Measurements from ENCODE around the gene NIPBL. TPM values are rescaled to one million over a fixed set of nuclear protein-coding genes. Genes with fewer than 3 reads are reported as not detected.

NIPBL gene
- polyA plus RNA-seq, 2 donors = 10.9 to 16.1 TPM

DNA sequence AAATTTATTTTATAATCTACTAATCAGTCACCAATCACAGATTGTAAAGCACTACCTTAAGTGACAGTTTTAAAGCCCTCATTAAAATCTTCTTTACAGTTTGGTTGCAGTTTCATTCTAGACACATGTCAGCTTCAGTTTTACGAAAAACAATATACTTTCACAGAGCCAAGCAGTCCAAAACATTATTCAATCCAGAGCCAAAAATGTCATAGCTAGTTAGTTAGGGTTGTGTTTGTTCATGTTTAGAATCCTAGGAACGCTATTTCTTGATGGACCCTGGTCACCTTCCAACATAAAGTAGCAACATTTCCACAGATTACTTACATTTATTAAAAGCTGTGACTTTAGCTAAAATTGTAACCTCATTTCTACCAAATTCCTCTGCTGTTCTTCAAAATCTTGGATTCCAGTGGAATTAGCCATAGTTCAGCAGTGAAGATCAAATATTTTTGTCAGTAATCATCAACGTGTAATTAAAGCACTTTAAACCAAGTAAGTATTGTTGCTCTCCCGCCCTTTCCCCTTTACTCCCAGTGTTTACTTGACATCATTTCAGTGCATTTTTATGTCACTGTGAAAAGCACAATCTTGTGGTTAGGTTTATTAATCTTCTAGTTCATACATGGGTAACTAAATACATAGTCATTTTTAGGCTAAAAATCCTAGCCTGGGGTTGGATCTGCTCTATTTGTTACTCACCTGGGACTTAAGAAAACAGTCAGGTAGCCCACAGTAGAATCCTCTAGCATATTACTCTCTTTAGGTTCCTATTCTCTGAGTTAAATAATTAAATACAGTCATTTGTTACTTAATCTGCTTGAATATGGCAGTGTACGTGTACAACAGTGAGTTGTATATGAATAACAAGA lies 74.3 kb downstream of the NIPBL start:
- no peaks in the 10 kb centered on the region for H3K9me3 ChIP-seq (ENCODE audit: control insufficient read depth in 2 of 2, insufficient read depth in 1 of 2, low read depth in 1 of 2, low read length in 1 of 2)
- H3K27me3 ChIP-seq (ENCODE audit: control insufficient read depth in 1 of 2, insufficient read depth in 2 of 2, low read length in 2 of 2) = no peaks in the 10 kb centered on the region
- H3K4me1 ChIP-seq (ENCODE audit: control insufficient read depth in 2 of 2, insufficient read depth in 2 of 2, low read length in 1 of 2) = no peaks in the 10 kb centered on the region
- H3K27ac ChIP-seq (ENCODE audit: low read depth in 2 of 2, low read length in 1 of 2) = no peak overlapping the region
- H3K36me3 ChIP-seq (ENCODE audit: control insufficient read depth in 2 of 2, insufficient read depth in 2 of 2, low read length in 1 of 2) = no peaks in the 10 kb centered on the region
- WGBS, 2 donors = 44 to 51% methylated on average over 5 of the region's 5 CpGs
- H3K4me3 ChIP-seq (ENCODE audit: low read depth in 1 of 2, low read length in 2 of 2) = no peak overlapping the region

DNA sequence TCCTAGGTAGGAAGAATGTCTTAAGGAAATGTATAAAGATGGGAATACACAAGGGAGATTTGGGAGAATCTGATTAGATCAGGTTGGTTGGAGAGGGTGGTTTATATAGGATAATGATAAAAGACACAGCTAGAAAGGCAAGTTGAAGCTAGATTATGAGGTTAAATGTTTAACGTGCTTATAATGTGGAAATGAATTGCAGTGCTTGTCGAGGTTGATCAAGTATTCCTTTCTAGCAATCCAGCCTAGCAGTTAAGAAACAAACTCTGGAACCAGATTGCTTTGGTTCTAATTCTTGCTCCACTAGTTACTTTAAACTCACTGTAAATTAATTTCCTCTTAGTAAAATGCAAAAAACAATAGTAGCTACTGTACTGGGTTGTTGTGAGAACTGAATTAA lies 76.5 kb downstream of the NIPBL start:
- 58 to 60% methylated on average over 2 of the region's 2 CpGs for WGBS, 2 donors
- no peak overlapping the region for H3K27ac ChIP-seq (ENCODE audit: low read depth in 2 of 2, low read length in 1 of 2)
- no peaks in the 10 kb centered on the region for H3K4me1 ChIP-seq (ENCODE audit: control insufficient read depth in 2 of 2, insufficient read depth in 2 of 2, low read length in 1 of 2)

GRCh38 chr5:36957953-36958537 lies 81.5 kb downstream of the NIPBL start:
- Histone ChIP-seq H3K36me3 (ENCODE audit: control insufficient read depth in 2 of 2, insufficient read depth in 2 of 2, low read length in 1 of 2) (no peaks in the 10 kb centered on the region), H3K27me3 (ENCODE audit: control insufficient read depth in 1 of 2, insufficient read depth in 2 of 2, low read length in 2 of 2) (no peaks in the 10 kb centered on the region), H3K4me3 (ENCODE audit: low read depth in 1 of 2, low read length in 2 of 2) (no peak overlapping the region), H3K4me1 (ENCODE audit: control insufficient read depth in 2 of 2, insufficient read depth in 2 of 2, low read length in 1 of 2) (no peaks in the 10 kb centered on the region), H3K27ac (ENCODE audit: low read depth in 2 of 2, low read length in 1 of 2) (no peak overlapping the region), H3K9me3 (ENCODE audit: control insufficient read depth in 2 of 2, insufficient read depth in 1 of 2, low read depth in 1 of 2, low read length in 1 of 2) (no peaks in the 10 kb centered on the region)
- WGBS, 2 donors = 90 to 98% methylated on average over 3 of the region's 3 CpGs

More for the DNA sequence above, 76.5 kb downstream of the NIPBL start:
- no peaks in the 10 kb centered on the region for H3K27me3 ChIP-seq (ENCODE audit: control insufficient read depth in 1 of 2, insufficient read depth in 2 of 2, low read length in 2 of 2)
- no peak overlapping the region for H3K4me3 ChIP-seq (ENCODE audit: low read depth in 1 of 2, low read length in 2 of 2)
- H3K9me3 ChIP-seq (ENCODE audit: control insufficient read depth in 2 of 2, insufficient read depth in 1 of 2, low read depth in 1 of 2, low read length in 1 of 2) = no peaks in the 10 kb centered on the region
- H3K36me3 ChIP-seq (ENCODE audit: control insufficient read depth in 2 of 2, insufficient read depth in 2 of 2, low read length in 1 of 2) = no peaks in the 10 kb centered on the region

GRCh38 chr5:36958612-36959011 lies 82.0 kb downstream of the NIPBL start:
- no peaks in the 10 kb centered on the region for H3K36me3 ChIP-seq (ENCODE audit: control insufficient read depth in 2 of 2, insufficient read depth in 2 of 2, low read length in 1 of 2)
- no peak overlapping the region for H3K27ac ChIP-seq (ENCODE audit: low read depth in 2 of 2, low read length in 1 of 2)
- H3K9me3 ChIP-seq (ENCODE audit: control insufficient read depth in 2 of 2, insufficient read depth in 1 of 2, low read depth in 1 of 2, low read length in 1 of 2) = no peaks in the 10 kb centered on the region
- H3K27me3 ChIP-seq (ENCODE audit: control insufficient read depth in 1 of 2, insufficient read depth in 2 of 2, low read length in 2 of 2) = no peaks in the 10 kb centered on the region
- H3K4me1 ChIP-seq (ENCODE audit: control insufficient read depth in 2 of 2, insufficient read depth in 2 of 2, low read length in 1 of 2) = no peaks in the 10 kb centered on the region
- WGBS, 2 donors = 54 to 69% methylated on average over 2 of the region's 2 CpGs
- no peak overlapping the region for H3K4me3 ChIP-seq (ENCODE audit: low read depth in 1 of 2, low read length in 2 of 2)

DNA sequence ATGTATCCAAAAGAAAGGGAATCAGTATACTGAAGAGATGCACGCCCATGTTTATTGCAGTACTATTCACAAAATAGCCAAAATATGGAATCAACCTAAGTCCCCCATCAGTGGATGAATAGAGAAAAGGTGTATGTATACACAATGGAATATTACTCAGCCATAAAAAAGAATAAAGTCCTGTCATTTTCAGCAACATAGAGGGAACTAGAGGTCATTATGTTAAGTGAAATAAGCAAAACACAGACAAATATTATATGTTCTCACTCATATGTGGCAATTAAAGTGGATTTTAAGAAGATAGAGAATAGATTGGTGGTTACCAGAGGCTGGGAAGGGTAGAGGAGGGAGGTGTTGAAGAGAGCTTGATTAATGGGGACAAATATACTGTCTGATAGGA lies 88.6 kb downstream of the NIPBL start:
- Histone ChIP-seq H3K36me3 (ENCODE audit: control insufficient read depth in 2 of 2, insufficient read depth in 2 of 2, low read length in 1 of 2) (no peaks in the 10 kb centered on the region), H3K27me3 (ENCODE audit: control insufficient read depth in 1 of 2, insufficient read depth in 2 of 2, low read length in 2 of 2) (no peaks in the 10 kb centered on the region), H3K4me1 (ENCODE audit: control insufficient read depth in 2 of 2, insufficient read depth in 2 of 2, low read length in 1 of 2) (no peaks in the 10 kb centered on the region), H3K9me3 (ENCODE audit: control insufficient read depth in 2 of 2, insufficient read depth in 1 of 2, low read depth in 1 of 2, low read length in 1 of 2) (no peaks in the 10 kb centered on the region), H3K4me3 (ENCODE audit: low read depth in 1 of 2, low read length in 2 of 2) (no peak overlapping the region), H3K27ac (ENCODE audit: low read depth in 2 of 2, low read length in 1 of 2) (no peak overlapping the region)
- 96 to 100% methylated on average over 1 of the region's 1 CpG for WGBS, 2 donors

- 94 to 98% methylated on average over 2 of the region's 2 CpGs for WGBS, 2 donors
- Histone ChIP-seq H3K36me3 (ENCODE audit: control insufficient read depth in 2 of 2, insufficient read depth in 2 of 2, low read length in 1 of 2) (peaks cover 0 to 3% of the 10 kb centered on the region in 2 donors), H3K4me3 (ENCODE audit: low read depth in 1 of 2, low read length in 2 of 2) (no peak overlapping the region), H3K27ac (ENCODE audit: low read depth in 2 of 2, low read length in 1 of 2) (no peak overlapping the region), H3K9me3 (ENCODE audit: control insufficient read depth in 2 of 2, insufficient read depth in 1 of 2, low read depth in 1 of 2, low read length in 1 of 2) (no peaks in the 10 kb centered on the region), H3K4me1 (ENCODE audit: control insufficient read depth in 2 of 2, insufficient read depth in 2 of 2, low read length in 1 of 2) (no peaks in the 10 kb centered on the region), H3K27me3 (ENCODE audit: control insufficient read depth in 1 of 2, insufficient read depth in 2 of 2, low read length in 2 of 2) (no peaks in the 10 kb centered on the region)
Observed at GRCh38 chr5:36969700-36970395, 93.3 kb downstream of the NIPBL start.

GRCh38 chr5:36978196-36978595 lies 101.6 kb downstream of the NIPBL start:
- Histone ChIP-seq H3K4me1 (ENCODE audit: control insufficient read depth in 2 of 2, insufficient read depth in 2 of 2, low read length in 1 of 2) (no peaks in the 10 kb centered on the region), H3K27me3 (ENCODE audit: control insufficient read depth in 1 of 2, insufficient read depth in 2 of 2, low read length in 2 of 2) (no peaks in the 10 kb centered on the region), H3K4me3 (ENCODE audit: low read depth in 1 of 2, low read length in 2 of 2) (no peak overlapping the region), H3K9me3 (ENCODE audit: control insufficient read depth in 2 of 2, insufficient read depth in 1 of 2, low read depth in 1 of 2, low read length in 1 of 2) (no peaks in the 10 kb centered on the region), H3K27ac (ENCODE audit: low read depth in 2 of 2, low read length in 1 of 2) (no peak overlapping the region), H3K36me3 (ENCODE audit: control insufficient read depth in 2 of 2, insufficient read depth in 2 of 2, low read length in 1 of 2) (peaks cover 0 to 6% of the 10 kb centered on the region in 2 donors)

- H3K27me3 ChIP-seq (ENCODE audit: control insufficient read depth in 1 of 2, insufficient read depth in 2 of 2, low read length in 2 of 2) = no peaks in the 10 kb centered on the region
- H3K9me3 ChIP-seq (ENCODE audit: control insufficient read depth in 2 of 2, insufficient read depth in 1 of 2, low read depth in 1 of 2, low read length in 1 of 2) = no peaks in the 10 kb centered on the region
- no peaks in the 10 kb centered on the region for H3K4me1 ChIP-seq (ENCODE audit: control insufficient read depth in 2 of 2, insufficient read depth in 2 of 2, low read length in 1 of 2)
- H3K36me3 ChIP-seq (ENCODE audit: control insufficient read depth in 2 of 2, insufficient read depth in 2 of 2, low read length in 1 of 2) = peaks cover 0 to 2% of the 10 kb centered on the region in 2 donors
- no peak overlapping the region for H3K4me3 ChIP-seq (ENCODE audit: low read depth in 1 of 2, low read length in 2 of 2)
- 95 to 98% methylated on average over 1 of the region's 1 CpG for WGBS, 2 donors
- H3K27ac ChIP-seq (ENCODE audit: low read depth in 2 of 2, low read length in 1 of 2) = no peak overlapping the region
Observed at GRCh38 chr5:36982146-36982545, 105.6 kb downstream of the NIPBL start.

DNA sequence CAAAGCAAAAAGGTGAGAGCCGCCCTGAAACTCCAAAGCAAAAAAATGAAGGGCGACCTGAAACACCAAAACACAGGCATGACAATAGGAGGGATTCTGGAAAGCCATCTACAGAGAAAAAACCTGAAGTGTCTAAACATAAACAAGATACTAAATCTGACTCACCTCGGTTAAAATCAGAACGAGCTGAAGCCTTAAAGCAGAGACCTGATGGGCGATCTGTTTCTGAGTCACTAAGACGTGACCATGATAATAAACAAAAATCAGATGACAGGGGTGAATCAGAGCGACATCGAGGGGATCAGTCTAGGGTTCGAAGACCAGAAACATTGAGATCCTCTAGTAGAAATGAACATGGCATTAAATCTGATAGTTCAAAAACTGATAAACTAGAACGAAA lies 108.8 kb downstream of the NIPBL start:
- Histone ChIP-seq H3K27me3 (ENCODE audit: control insufficient read depth in 1 of 2, insufficient read depth in 2 of 2, low read length in 2 of 2) (no peaks in the 10 kb centered on the region), H3K4me3 (ENCODE audit: low read depth in 1 of 2, low read length in 2 of 2) (no peak overlapping the region), H3K36me3 (ENCODE audit: control insufficient read depth in 2 of 2, insufficient read depth in 2 of 2, low read length in 1 of 2) (peaks cover 0 to 2% of the 10 kb centered on the region in 2 donors), H3K9me3 (ENCODE audit: control insufficient read depth in 2 of 2, insufficient read depth in 1 of 2, low read depth in 1 of 2, low read length in 1 of 2) (no peaks in the 10 kb centered on the region), H3K27ac (ENCODE audit: low read depth in 2 of 2, low read length in 1 of 2) (no peak overlapping the region), H3K4me1 (ENCODE audit: control insufficient read depth in 2 of 2, insufficient read depth in 2 of 2, low read length in 1 of 2) (no peaks in the 10 kb centered on the region)
- 96% methylated on average over 10 of the region's 10 CpGs for WGBS, 2 donors

Measured in esophagus (tissue), 2 donors.